NCI-H1417 treated with DMSO at 0.1 percent for 48 hours (cell line): ENCODE data around the gene ZNF503.

Source experiments
- DNase-seq: peaks from one replicate; lab custom pipeline; 2025; lab: John Stamatoyannopoulos, UW

ZNF503 gene

GRCh38 chr10:75353183-75353582 is 48.4 kb downstream of the ZNF503 start:
- no peak for DNase-seq

- DNase-seq, result no peak
Observed at GRCh38 chr10:75352650-75353049, 48.9 kb downstream of the ZNF503 start.

- DNase-seq, result no peak
Observed at GRCh38 chr10:75351637-75352036, 49.9 kb downstream of the ZNF503 start.

GRCh38 chr10:75350791-75351190 is 50.8 kb downstream of the ZNF503 start:
- no peak for DNase-seq
